ENCODE measurements around the gene SGK2. TPM values are rescaled to one million over a fixed set of nuclear protein-coding genes. Genes with fewer than 3 reads are reported as not detected.

Gene SGK2
- total RNA-seq, 4 donors from 2014 or later = 0.16 to 2.2 TPM; not detected in 2

GRCh38 chr20:43549416-43550065 lies 9.3 kb upstream of the SGK2 start:
- H3K4me3 ChIP-seq = no peak overlapping the region
- TF ChIP-seq EP300 (IDR thresholded peaks at IDR 0.05) = no peak
- no peak for TF ChIP-seq CTCF (IDR thresholded peaks at IDR 0.05)
- no peak for TF ChIP-seq POLR2A (IDR thresholded peaks at IDR 0.05)
- TF ChIP-seq POLR2AphosphoS5 (IDR thresholded peaks at IDR 0.05) = no peak
- H3K27ac ChIP-seq = no peak overlapping the region
- H3K9me3 ChIP-seq = peaks cover 0 to 9% (median 0%) of the 10 kb centered on the region in 3 donors
- no peak for ATAC-seq
- no peaks in the 10 kb centered on the region for H3K4me1 ChIP-seq
- no peaks in the 10 kb centered on the region for H3K27me3 ChIP-seq
- 50 to 71% methylated on average over 1 to 4 of the region's 4 CpGs for WGBS, 2 donors (ENCODE audit: low coverage in 1 of 2)
- peaks cover 0 to 34% of the 10 kb centered on the region in 2 donors for H3K36me3 ChIP-seq

- Histone ChIP-seq H3K36me3 (peaks cover 0 to 25% of the 10 kb centered on the region in 2 donors), H3K4me3 (no peak overlapping the region), H3K27ac (no peak overlapping the region), H3K4me1 (no peaks in the 10 kb centered on the region), H3K9me3 (peaks cover 0 to 9% (median 0%) of the 10 kb centered on the region in 3 donors), H3K27me3 (no peaks in the 10 kb centered on the region)
- ATAC-seq = no peak
- WGBS, 2 donors (ENCODE audit: low coverage in 1 of 2) = 67 to 100% methylated on average over 1 to 2 of the region's 2 CpGs
- no peak for TF ChIP-seq POLR2A (IDR thresholded peaks at IDR 0.05)
- no peak for TF ChIP-seq CTCF (IDR thresholded peaks at IDR 0.05)
- TF ChIP-seq POLR2AphosphoS5 (IDR thresholded peaks at IDR 0.05) = no peak
- TF ChIP-seq EP300 (IDR thresholded peaks at IDR 0.05) = no peak
Observed at GRCh38 chr20:43550456-43550855, 8.4 kb upstream of the SGK2 start.

GRCh38 chr20:43554369-43554768 lies 4.5 kb upstream of the SGK2 start:
- no peaks in the 10 kb centered on the region for H3K4me1 ChIP-seq
- no peak overlapping the region for H3K27ac ChIP-seq
- ATAC-seq = no peak
- no peaks in the 10 kb centered on the region for H3K36me3 ChIP-seq
- whole genome bisulfite sequencing, 2 donors (ENCODE audit: low coverage in 1 of 2) = 56 to 83% methylated on average over 2 to 3 of the region's 3 CpGs
- no peaks in the 10 kb centered on the region for H3K9me3 ChIP-seq
- H3K27me3 ChIP-seq = no peaks in the 10 kb centered on the region
- TF ChIP-seq POLR2A (IDR thresholded peaks at IDR 0.05) (no peak), EP300 (IDR thresholded peaks at IDR 0.05) (no peak), POLR2AphosphoS5 (IDR thresholded peaks at IDR 0.05) (no peak), CTCF (IDR thresholded peaks at IDR 0.05) (no peak)
- H3K4me3 ChIP-seq = no peak overlapping the region

- no peak overlapping the region for H3K27ac ChIP-seq
- TF ChIP-seq EP300 (IDR thresholded peaks at IDR 0.05) (no peak), POLR2A (IDR thresholded peaks at IDR 0.05) (no peak), POLR2AphosphoS5 (IDR thresholded peaks at IDR 0.05) (no peak), CTCF (IDR thresholded peaks at IDR 0.05) (no peak)
- no peaks in the 10 kb centered on the region for H3K9me3 ChIP-seq
- H3K4me3 ChIP-seq = no peak overlapping the region
- H3K4me1 ChIP-seq = no peaks in the 10 kb centered on the region
- no peaks in the 10 kb centered on the region for H3K27me3 ChIP-seq
- no peak for ATAC-seq
- 78 to 81% methylated on average over 7 to 8 of the region's 8 CpGs for WGBS, 2 donors (ENCODE audit: low coverage in 1 of 2)
- H3K36me3 ChIP-seq = no peaks in the 10 kb centered on the region
Observed at GRCh38 chr20:43559147-43559987, 540 bp downstream of the SGK2 start.

Data from gastroesophageal sphincter (tissue), 4 donors.